GM23338 (cell line): ENCODE data around the gene PLEKHN1. TPM values are rescaled to one million over a fixed set of nuclear protein-coding genes. Genes with fewer than 3 reads are reported as not detected.
"Not testable (repeated sequence)": the region's sequence is repeated elsewhere in the genome, so short reads cannot be mapped to it uniquely, and the experiment has no call there.

Experiments used
- ATAC-seq: fragments of 200-7000 bp; cut with Tn5 transposase; 3 replicates; pipeline ENCODE4 v1.9.1; 2020
- DNase-seq: peaks from one replicate; pipeline ENCODE4 v3.0.0-alpha.2; 2015; ENCODE audit warnings: low spot score
- H2AFZ ChIP-seq: fragments of 200-600 bp; sonication (generic); 2 replicates; pipeline ENCODE4 v1.8.0; 2016; ENCODE audit warnings: antibody characterized with exemption, mild to moderate bottlenecking, moderate library complexity
- H3F3A ChIP-seq: fragments of 200-600 bp; sonication (generic); replicated peaks from 2 replicates; pipeline ENCODE4 v1.8.0; 2017; ENCODE audit warnings: antibody characterized with exemption, mixed run types, low read depth
- H3K27ac ChIP-seq: fragments of 200-600 bp; sonication (generic); 2 replicates; pipeline ENCODE4 v1.6.1; 2016; ENCODE audit warnings: low read depth
- H3K27me3 ChIP-seq: fragments of 200-600 bp; sonication (generic); 2 replicates; pipeline ENCODE4 v1.8.0; 2016; ENCODE audit warnings: mild to moderate bottlenecking, mixed run types, moderate library complexity; ENCODE audit not compliant: insufficient read depth
- H3K36me3 ChIP-seq: fragments of 200-600 bp; sonication (generic); 2 replicates; pipeline ENCODE4 v1.8.0; 2016; ENCODE audit warnings: mild to moderate bottlenecking; ENCODE audit not compliant: insufficient read depth
- H3K4me1 ChIP-seq: fragments of 200-600 bp; sonication (generic); 2 replicates; pipeline ENCODE4 v1.8.0; 2016; ENCODE audit warnings: mild to moderate bottlenecking, moderate library complexity; ENCODE audit not compliant: insufficient read depth
- H3K4me2 ChIP-seq: fragments of 200-600 bp; sonication (generic); 2 replicates; pipeline ENCODE4 v1.7.1; 2017; ENCODE audit warnings: mixed run types
- H3K4me3 ChIP-seq: fragments of 200-600 bp; sonication (generic); 2 replicates; pipeline ENCODE4 v1.6.1; 2016; ENCODE audit warnings: mixed run types
- H3K79me2 ChIP-seq: fragments of 200-600 bp; sonication (generic); replicated peaks from 2 replicates; pipeline ENCODE4 v1.8.0; 2017; ENCODE audit warnings: mild to moderate bottlenecking; ENCODE audit not compliant: insufficient read depth
- H3K9me2 ChIP-seq: fragments of 200-600 bp; sonication (generic); 2 replicates; pipeline ENCODE4 v1.8.0; 2017; ENCODE audit not compliant: insufficient read depth
- H4K20me1 ChIP-seq: fragments of 200-600 bp; sonication (generic); replicated peaks from 2 replicates; pipeline ENCODE4 v1.8.0; 2017; ENCODE audit warnings: mild to moderate bottlenecking; ENCODE audit not compliant: insufficient read depth
- H3K27ac Mint-ChIP-seq: 2 replicates; pipeline ENCODE4 v1.8.0; 2020; ENCODE audit warnings: inconsistent platforms, mild to moderate bottlenecking, moderate library complexity, mixed read lengths
- H3K27me3 Mint-ChIP-seq: 3 replicates; pipeline ENCODE4 v1.8.0; 2022; ENCODE audit warnings: low read depth, mild to moderate bottlenecking, moderate library complexity, mixed read lengths, inconsistent platforms; ENCODE audit not compliant: insufficient read depth, poor library complexity
- H3K36me3 Mint-ChIP-seq: 3 replicates; pipeline ENCODE4 v1.8.0; 2021; ENCODE audit warnings: low read depth, mild to moderate bottlenecking, inconsistent platforms, moderate library complexity, mixed read lengths
- H3K4me1 Mint-ChIP-seq: 3 replicates; pipeline ENCODE4 v1.8.0; 2020; ENCODE audit warnings: mild to moderate bottlenecking, inconsistent platforms, mixed read lengths
- H3K4me3 Mint-ChIP-seq: 3 replicates; pipeline ENCODE4 v1.8.0; 2021; ENCODE audit warnings: moderate library complexity, mild to moderate bottlenecking, inconsistent platforms, mixed read lengths
- H3K9me3 Mint-ChIP-seq: 3 replicates; pipeline ENCODE4 v1.8.0; 2020; ENCODE audit warnings: moderate library complexity, mild to moderate bottlenecking, inconsistent platforms, mixed read lengths
- CREB1 ChIP-seq: fragments of 250-450 bp; sonication (Bioruptor Pico); IDR thresholded peaks from 2 replicates; pipeline ENCODE4 v1.5.0; 2020; ENCODE audit warnings: low read depth, mild to moderate bottlenecking, moderate library complexity
- EZH2phosphoT487 ChIP-seq: fragments of 200-600 bp; sonication (generic); IDR thresholded peaks from one replicate; pipeline ENCODE4 v1.8.1; 2018; ENCODE audit warnings: antibody characterized with exemption; ENCODE audit not compliant: unreplicated experiment
- JUNB ChIP-seq: IDR thresholded peaks from one replicate; pipeline ENCODE4 v1.6.1; 2016; ENCODE audit warnings: antibody characterized with exemption; ENCODE audit not compliant: unreplicated experiment
- NANOG ChIP-seq: IDR thresholded peaks from 2 replicates; pipeline ENCODE4 v1.6.1; 2016; ENCODE audit warnings: antibody characterized with exemption, borderline replicate concordance
- POLR2AphosphoS5 ChIP-seq: IDR thresholded peaks from 2 replicates; pipeline ENCODE4 v1.6.1; 2016; ENCODE audit warnings: antibody characterized with exemption, low read depth
- STAT1 ChIP-seq: IDR thresholded peaks from one replicate; pipeline ENCODE4 v1.6.1; 2016; ENCODE audit warnings: antibody characterized with exemption; ENCODE audit not compliant: unreplicated experiment
- ZNF331 ChIP-seq: fragments of 250-450 bp; sonication (Bioruptor Pico); IDR thresholded peaks from 2 replicates; pipeline ENCODE4 v1.5.0; 2020; ENCODE audit warnings: low read depth, mild to moderate bottlenecking, moderate library complexity
- polyA plus RNA-seq: library from polyadenylated mRNA; unstranded; fragments of >200 nt; fragmentation: Nextera tagmentation; extraction: Ambion mirVana; gene quantifications from 2 replicates; pipeline ENCODE4 v1.2.1, GENCODE V29; 2016
- total RNA-seq: library from RNA; depleted of rRNA; stranded (reverse); fragments of >200 nt; shearing (Covaris generic); gene quantifications from 2 replicates; pipeline ENCODE4 v1.2.3, GENCODE V29; 2014
- TF ChIP-seq, protein P1 (sequence below): IDR thresholded peaks from 2 replicates; pipeline ENCODE4 v1.6.1; 2016; ENCODE audit warnings: antibody characterized with exemption
- TF ChIP-seq, protein P2 (sequence below), 2 experiments: fragments of 200-600 bp in 1 of 2; sonication (generic) in 1 of 2; conservative IDR thresholded peaks; 2 replicates each; pipeline versions ENCODE4 v1.5.1 to v1.6.1; 2016 to 2017; ENCODE audit warnings: antibody characterized with exemption in 2 of 2, low read depth in 2 of 2, mild to moderate bottlenecking in 2 of 2, moderate library complexity in 1 of 2
- TF ChIP-seq, protein P3 (sequence below): IDR thresholded peaks from one replicate; pipeline ENCODE4 v1.6.1; 2018; ENCODE audit warnings: antibody characterized with exemption; ENCODE audit not compliant: unreplicated experiment

Gene PLEKHN1
- total and polyA plus RNA-seq, 2 experiments from 2014 or later = 1.4 to 3.3 TPM

DNA sequence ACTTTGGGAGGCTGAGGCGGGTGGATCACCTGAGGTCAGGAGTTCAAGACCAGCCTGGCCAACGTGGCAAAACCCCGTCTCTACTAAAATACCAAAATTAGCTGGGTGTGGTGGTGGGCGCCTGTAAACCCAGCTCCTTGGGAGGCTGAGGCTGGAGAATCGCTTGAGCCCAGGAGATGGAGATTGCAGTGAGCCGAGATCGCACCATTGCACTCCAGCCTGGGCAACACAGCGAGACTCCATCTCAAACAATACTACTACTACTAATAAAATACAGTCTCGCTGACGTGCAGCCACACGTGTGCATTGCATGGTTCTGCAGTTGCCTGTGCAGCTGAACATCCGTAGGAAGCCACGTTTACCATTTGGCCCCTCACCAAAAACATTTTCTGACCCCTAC lies 19.5 kb upstream of the PLEKHN1 start:
- DNase-seq, H3K4me1 Mint-ChIP-seq, H3K79me2 ChIP-seq, H3F3A ChIP-seq, H3K9me3 Mint-ChIP-seq, H3K4me1 ChIP-seq, H4K20me1 ChIP-seq, H2AFZ ChIP-seq, H3K9me2 ChIP-seq, H3K27ac ChIP-seq, H3K4me3 ChIP-seq, H3K4me2 ChIP-seq, H3K27ac Mint-ChIP-seq, ATAC-seq, H3K4me3 Mint-ChIP-seq: not testable (repeated sequence)
- H3K27me3 ChIP-seq = peaks cover 24% of the 10 kb centered on the region
- Mint-ChIP-seq H3K36me3 (peaks cover 44% of the 10 kb centered on the region), H3K27me3 (peaks cover 19% of the 10 kb centered on the region)
- peaks cover 17% of the 10 kb centered on the region for H3K36me3 ChIP-seq

DNA sequence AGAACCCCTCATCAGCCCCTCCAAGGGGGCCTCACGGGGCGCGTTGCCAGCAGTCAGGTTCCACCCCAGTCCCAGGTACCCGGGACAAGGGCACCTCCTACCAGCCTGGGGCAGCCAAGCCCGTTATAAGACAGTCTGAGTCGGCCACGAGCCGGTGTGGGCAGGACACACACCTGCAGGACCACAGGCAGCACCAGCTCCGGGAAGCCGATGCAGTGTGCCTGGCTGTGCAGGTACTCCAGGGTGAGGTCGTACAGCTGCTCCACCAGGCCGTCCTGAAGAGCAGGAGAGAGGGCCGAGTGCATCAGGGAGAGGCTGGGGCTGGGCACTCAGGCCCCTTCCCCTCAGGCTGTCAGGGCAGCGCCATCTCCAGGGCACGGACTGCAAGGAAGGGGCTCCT lies 18.3 kb upstream of the PLEKHN1 start:
- Histone ChIP-seq H3K4me2 (no peak overlapping the region), H3K36me3 (peaks cover 17% of the 10 kb centered on the region), H3K27ac (no peak overlapping the region), H2AFZ (no peak overlapping the region), H3K9me2 (no peaks in the 10 kb centered on the region), H3K79me2 (no peaks in the 10 kb centered on the region), H3K4me3 (no peak overlapping the region), H4K20me1 (no peaks in the 10 kb centered on the region; the same call in 1 of the 2 replicates), H3K4me1 (0 out of 2 replicates have a peak, but pooled peaks cover 4% of the 10 kb centered on the region), H3F3A (0 out of 2 replicates have a peak, but pooled peaks cover 3% of the 10 kb centered on the region), H3K27me3 (peaks cover 13% of the 10 kb centered on the region)
- H3K9me3 Mint-ChIP-seq = peaks cover 3% of the 10 kb centered on the region; the same call in 1 of the 3 replicates
- TF ChIP-seq, protein P1, sequence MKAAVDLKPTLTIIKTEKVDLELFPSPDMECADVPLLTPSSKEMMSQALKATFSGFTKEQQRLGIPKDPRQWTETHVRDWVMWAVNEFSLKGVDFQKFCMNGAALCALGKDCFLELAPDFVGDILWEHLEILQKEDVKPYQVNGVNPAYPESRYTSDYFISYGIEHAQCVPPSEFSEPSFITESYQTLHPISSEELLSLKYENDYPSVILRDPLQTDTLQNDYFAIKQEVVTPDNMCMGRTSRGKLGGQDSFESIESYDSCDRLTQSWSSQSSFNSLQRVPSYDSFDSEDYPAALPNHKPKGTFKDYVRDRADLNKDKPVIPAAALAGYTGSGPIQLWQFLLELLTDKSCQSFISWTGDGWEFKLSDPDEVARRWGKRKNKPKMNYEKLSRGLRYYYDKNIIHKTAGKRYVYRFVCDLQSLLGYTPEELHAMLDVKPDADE = no peak
- TF ChIP-seq, protein P2, sequence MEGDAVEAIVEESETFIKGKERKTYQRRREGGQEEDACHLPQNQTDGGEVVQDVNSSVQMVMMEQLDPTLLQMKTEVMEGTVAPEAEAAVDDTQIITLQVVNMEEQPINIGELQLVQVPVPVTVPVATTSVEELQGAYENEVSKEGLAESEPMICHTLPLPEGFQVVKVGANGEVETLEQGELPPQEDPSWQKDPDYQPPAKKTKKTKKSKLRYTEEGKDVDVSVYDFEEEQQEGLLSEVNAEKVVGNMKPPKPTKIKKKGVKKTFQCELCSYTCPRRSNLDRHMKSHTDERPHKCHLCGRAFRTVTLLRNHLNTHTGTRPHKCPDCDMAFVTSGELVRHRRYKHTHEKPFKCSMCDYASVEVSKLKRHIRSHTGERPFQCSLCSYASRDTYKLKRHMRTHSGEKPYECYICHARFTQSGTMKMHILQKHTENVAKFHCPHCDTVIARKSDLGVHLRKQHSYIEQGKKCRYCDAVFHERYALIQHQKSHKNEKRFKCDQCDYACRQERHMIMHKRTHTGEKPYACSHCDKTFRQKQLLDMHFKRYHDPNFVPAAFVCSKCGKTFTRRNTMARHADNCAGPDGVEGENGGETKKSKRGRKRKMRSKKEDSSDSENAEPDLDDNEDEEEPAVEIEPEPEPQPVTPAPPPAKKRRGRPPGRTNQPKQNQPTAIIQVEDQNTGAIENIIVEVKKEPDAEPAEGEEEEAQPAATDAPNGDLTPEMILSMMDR (conservative IDR thresholded peaks at IDR 0.05; ENCODE audit: low read depth in 2 of 2) = peak in 1 of 2 experiments; percentile 17; a peak in 1 of 4 replicates
- TF ChIP-seq CREB1 (CRISPR knock-in tag) = no peak
- TF ChIP-seq POLR2AphosphoS5 = no peak
- peaks cover 4% of the 10 kb centered on the region; the same call in 1 of the 3 replicates for H3K4me1 Mint-ChIP-seq
- no peak overlapping the region for H3K4me3 Mint-ChIP-seq
- no peak for ATAC-seq
- H3K27me3 Mint-ChIP-seq = peaks cover 16% of the 10 kb centered on the region
- H3K36me3 Mint-ChIP-seq = peaks cover 45% of the 10 kb centered on the region
- no peak for DNase-seq
- H3K27ac Mint-ChIP-seq = no peak overlapping the region

DNA sequence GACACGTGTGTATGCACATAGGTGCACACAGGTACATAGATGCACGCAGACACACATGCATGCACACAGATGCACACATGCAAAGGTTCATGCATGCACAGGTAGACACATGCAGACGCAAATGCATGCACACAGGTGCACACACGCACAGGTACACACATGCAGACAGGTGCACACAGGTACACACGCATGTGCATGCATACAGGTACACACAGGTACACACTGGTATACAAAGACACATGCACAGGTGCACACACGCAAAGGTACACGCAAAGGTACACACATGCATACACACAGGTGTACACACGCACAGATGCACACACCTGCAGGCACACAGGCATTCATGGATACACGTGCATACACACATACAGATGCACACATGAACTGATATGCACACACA lies 16.0 kb upstream of the PLEKHN1 start:
- no peaks in the 10 kb centered on the region; the same call in 2 of the 3 replicates for H3K9me3 Mint-ChIP-seq
- no peak overlapping the region for H3K4me2 ChIP-seq
- H3K4me1 ChIP-seq = no peaks in the 10 kb centered on the region
- H3K79me2 ChIP-seq = no peaks in the 10 kb centered on the region
- no peaks in the 10 kb centered on the region for H3K4me1 Mint-ChIP-seq
- no peaks in the 10 kb centered on the region for H3F3A ChIP-seq
- H3K27ac ChIP-seq = no peak overlapping the region
- ATAC-seq (no peak), DNase-seq (no peak)
- H3K27me3 Mint-ChIP-seq = peaks cover 10% of the 10 kb centered on the region
- no peaks in the 10 kb centered on the region for H3K9me2 ChIP-seq
- H3K36me3 ChIP-seq = peaks cover 25% of the 10 kb centered on the region
- no peak overlapping the region for H2AFZ ChIP-seq
- H3K27ac Mint-ChIP-seq = no peak overlapping the region
- no peaks in the 10 kb centered on the region for H3K27me3 ChIP-seq
- peaks cover 61% of the 10 kb centered on the region for H3K36me3 Mint-ChIP-seq
- H4K20me1 ChIP-seq = no peaks in the 10 kb centered on the region; the same call in 1 of the 2 replicates
- no peak overlapping the region for H3K4me3 ChIP-seq
- H3K4me3 Mint-ChIP-seq = no peak overlapping the region
- no peak for TF ChIP-seq ZNF331
- TF ChIP-seq, protein P2 (conservative IDR thresholded peaks at IDR 0.05; ENCODE audit: low read depth in 2 of 2) = no peak
- TF ChIP-seq CREB1 (CRISPR knock-in tag) = no peak
- no peak for TF ChIP-seq NANOG
- TF ChIP-seq EZH2phosphoT487 = no peak
- TF ChIP-seq JUNB = no peak
- TF ChIP-seq, protein P3, sequence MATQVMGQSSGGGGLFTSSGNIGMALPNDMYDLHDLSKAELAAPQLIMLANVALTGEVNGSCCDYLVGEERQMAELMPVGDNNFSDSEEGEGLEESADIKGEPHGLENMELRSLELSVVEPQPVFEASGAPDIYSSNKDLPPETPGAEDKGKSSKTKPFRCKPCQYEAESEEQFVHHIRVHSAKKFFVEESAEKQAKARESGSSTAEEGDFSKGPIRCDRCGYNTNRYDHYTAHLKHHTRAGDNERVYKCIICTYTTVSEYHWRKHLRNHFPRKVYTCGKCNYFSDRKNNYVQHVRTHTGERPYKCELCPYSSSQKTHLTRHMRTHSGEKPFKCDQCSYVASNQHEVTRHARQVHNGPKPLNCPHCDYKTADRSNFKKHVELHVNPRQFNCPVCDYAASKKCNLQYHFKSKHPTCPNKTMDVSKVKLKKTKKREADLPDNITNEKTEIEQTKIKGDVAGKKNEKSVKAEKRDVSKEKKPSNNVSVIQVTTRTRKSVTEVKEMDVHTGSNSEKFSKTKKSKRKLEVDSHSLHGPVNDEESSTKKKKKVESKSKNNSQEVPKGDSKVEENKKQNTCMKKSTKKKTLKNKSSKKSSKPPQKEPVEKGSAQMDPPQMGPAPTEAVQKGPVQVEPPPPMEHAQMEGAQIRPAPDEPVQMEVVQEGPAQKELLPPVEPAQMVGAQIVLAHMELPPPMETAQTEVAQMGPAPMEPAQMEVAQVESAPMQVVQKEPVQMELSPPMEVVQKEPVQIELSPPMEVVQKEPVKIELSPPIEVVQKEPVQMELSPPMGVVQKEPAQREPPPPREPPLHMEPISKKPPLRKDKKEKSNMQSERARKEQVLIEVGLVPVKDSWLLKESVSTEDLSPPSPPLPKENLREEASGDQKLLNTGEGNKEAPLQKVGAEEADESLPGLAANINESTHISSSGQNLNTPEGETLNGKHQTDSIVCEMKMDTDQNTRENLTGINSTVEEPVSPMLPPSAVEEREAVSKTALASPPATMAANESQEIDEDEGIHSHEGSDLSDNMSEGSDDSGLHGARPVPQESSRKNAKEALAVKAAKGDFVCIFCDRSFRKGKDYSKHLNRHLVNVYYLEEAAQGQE = no peak
- no peak for TF ChIP-seq STAT1
